GM19372 (cell line): ENCODE data around the gene LSAMP.

Experiments used
- ATAC-seq: cut with Tn5 transposase; IDR thresholded peaks from one replicate; pipeline ENCODE4 v1.9.1; 2021; ENCODE audit warnings: mild to moderate bottlenecking, low read depth, moderate library complexity; ENCODE audit not compliant: unreplicated experiment

Gene LSAMP

DNA sequence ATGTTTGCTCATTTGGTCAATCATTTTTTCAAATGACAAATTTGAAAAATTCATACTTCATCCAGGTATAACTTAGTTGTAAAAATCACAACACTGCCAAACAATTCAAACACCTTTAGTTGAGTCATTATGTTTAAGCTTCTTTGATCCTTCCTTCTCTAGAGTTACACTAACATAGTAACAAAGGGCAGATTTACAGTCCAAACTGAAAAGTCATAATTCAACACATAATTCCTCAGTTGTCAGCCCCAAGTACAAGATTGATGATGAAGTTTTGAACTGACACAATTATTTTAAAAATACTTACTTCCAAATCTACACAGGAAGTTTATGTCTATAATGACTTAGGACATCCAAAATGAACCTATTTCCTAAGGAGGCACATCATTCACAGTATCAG, 264.1 kb downstream of the LSAMP start:
- no peak for ATAC-seq

DNA sequence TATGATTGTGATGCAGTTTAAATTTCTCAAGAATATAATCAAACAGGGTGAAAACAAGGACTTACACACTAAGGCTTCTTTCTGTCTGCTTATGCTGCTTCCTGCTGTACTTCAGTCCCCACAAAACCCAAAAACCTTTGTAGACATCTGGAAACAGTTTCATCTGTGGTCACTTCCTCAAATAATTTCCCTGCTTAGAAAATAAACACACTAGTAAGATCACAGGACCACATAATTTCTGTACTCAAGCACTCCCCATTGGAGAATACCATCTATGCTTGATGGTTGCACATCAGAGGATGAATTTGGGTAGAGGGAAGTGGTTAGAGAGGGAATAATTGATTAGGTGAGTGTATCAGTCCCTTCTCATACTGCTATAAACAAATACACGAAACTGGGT, 266.2 kb downstream of the LSAMP start:
- ATAC-seq: no peak

DNA sequence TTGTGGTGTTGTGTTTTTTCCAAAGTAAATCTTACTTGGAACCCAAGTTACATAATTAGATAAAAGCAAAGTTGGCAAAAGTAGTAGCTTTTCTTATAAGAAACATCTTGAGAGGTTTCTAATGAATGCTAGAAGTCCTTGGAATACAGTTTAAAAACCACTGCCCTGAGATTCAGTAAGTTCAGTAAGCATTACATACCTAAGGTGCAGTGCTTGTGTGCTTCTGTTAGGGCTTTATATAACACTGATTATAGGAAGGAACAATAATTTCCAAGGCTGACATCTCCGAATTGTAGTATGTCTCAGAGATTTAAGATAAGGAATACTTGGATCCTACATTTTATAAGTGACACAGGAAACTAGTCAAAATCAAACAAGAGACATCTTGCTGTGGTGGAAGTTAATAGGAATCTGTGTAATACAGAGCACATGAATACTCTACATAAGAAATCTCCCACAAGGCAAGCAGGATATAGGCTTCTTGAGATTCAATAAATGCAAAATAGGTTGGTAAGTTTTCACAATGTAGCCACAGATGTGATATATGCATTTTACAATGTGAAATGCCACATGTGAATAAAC, 268.2 kb downstream of the LSAMP start:
- no peak for ATAC-seq

DNA sequence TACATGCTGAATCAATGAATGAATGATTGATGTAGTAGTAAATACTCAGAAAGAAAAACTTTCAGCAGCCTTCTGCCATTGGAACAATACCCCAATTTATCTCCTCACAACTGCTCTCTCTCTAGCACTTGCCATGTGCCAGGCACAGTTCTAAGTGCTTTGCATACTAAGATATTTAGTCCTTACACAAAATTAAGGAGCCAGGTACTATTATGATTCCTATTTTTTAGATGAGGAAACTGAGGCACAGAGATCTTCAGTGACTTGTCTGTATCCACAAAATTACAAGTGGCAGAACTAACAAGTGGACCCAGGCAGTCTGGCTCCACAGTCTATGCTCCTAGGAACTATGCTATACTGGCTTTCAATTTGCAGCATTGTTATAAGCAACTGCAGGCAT, 279.2 kb downstream of the LSAMP start:
- no peak for ATAC-seq

DNA sequence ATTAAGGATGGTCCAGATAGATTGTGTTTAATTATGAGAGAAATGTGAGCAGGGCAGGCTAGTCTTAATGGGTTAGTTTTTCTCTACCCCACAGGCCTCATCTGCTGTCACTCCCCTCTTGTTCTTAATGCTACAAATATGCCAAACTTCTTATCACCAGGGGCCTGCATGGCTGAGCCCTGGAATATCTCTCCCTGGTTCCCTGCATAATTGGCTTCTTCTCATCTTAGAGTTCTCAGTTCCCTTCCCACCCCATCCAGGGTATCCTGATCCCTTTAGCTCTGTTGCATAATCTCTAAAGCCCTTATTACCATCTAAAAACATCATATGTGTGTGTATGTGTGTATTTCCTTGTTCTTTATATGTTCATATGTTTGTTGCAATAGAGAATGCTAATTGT, 279.6 kb downstream of the LSAMP start:
- ATAC-seq: no peak

DNA sequence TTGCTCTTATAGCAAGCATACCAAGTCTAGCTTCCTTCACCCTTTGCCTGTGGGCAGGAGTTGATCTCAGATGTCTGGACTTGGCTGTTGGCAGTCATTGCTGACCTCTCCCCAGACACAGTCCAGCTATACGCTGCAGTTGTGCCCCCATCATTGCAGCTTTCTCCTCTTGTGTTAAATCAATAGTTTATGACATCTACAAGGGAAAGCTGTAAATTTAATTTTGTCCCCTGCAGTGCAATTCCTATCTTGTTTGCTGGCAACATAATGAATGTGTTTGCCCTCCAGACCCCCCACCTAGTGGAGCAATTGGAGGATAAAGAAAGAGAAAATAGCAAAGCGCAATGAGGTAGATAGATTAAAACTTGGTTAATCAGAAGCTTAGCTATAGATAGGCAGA, 280.2 kb downstream of the LSAMP start:
- ATAC-seq: no peak

DNA sequence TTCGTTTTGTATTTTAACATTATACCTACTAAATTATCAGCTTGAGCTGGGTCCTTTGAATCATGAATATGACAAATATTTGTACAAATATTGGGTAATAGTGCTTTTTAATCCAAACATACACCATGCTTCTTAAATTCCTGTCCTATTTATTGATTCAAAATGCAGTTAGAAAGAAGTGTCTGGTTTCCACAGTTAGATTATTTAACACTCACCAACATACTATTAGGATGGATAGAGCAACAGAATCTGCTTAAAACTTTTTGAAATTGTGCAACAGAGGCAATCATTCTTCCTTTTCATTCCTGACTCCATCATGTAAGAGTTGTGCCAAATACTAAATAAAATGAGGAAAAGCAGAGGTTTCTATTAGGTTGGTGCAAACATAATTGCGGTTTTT, 281.2 kb downstream of the LSAMP start:
- ATAC-seq: no peak

DNA sequence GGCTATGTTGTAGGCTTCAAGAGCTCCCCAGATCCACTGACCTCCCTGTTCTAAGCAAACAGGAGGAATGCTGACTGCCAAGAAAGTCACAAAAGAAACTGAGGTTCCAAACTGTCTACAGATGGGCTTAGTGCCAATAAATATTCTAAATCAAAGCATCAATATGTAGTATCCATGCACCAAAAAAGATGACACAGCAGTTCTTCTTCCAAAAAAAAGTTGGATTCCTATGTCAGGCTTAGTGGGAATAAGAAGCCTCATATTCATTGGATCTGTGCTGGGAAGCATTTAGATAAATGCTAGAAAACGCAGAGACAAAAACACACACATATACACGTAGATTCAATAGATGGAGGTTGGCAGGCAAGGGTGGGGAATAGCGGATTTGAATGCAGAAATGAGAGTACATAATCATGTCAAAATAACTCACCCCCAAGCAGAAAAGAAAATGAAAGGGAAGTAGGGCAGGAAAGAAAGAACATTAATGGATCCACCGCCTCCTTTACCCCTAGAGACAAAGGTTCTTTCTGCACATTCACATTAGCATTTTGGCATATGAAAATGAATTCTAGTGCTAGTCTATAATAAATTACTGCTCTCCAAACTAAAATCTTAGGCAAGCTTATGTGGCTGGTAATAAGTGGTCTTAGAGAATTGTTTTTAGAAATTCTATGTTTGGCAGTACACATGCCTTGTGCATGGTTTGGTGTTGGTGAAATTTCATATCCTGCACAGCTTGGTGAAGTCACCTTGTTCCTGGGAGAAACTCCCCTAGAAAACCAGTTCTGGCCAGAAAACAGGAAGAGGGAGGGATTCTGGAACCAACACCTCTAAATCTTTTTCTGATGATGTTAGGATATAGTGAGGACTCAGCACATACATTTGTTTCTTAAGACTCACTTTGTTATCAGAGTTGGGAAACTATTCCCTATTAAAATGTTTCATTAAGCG, 283.4 kb downstream of the LSAMP start:
- no peak for ATAC-seq

DNA sequence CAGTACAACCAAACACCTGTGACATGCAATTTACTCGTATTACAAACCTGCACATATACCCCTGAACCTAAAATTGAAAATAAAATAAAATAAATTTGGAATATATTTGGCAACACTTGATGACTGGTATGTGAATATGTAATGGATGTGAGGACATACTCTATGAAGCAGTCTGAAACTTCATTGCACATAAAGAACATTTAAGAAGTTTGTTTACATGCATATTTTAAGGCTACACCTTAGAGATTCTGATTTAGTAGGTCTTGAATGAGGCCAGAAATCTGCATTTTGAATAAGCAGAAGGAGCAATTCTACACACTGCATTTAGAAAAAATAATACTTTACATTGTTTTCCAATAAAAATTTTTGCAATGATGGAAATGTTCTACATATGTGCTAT, 284.7 kb downstream of the LSAMP start:
- ATAC-seq: no peak

DNA sequence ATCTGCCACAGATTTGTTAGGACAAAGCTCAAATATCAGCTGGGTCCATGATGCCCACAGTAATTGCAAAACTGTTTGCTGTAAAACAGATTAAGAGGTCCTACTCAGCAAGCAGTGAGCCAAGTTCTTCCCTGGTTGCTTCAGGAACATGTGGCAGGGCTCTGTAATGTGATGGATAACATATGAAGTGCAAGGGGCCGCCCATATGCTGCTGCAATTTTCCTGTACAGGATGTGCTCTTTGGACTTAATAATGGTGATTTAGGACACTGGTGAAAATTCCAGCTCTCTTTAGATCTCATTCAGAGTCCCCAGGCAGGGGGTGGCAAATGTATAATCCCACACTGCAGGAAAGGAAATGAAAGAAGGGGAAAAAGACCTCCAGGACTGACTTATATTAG, 289.4 kb downstream of the LSAMP start:
- no peak for ATAC-seq

DNA sequence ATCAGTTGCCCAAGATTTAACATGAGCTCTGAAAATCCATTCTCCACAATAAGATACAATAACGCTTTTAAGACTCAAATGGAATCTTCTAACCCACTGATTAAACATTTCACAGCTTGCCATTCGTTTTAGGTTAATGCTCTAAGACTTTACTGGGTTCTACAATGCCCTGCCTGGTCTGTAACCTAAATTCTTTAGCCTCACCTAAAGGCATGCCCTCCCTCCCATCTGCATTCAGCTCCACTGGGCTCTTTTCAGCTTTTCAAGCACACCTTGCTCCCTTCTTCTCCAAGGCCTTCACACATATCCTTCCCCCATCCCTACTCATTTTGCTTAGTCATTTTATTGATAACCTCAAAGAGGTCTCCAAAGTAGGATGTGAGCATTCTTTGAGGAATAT, 290.9 kb downstream of the LSAMP start:
- ATAC-seq: no peak

DNA sequence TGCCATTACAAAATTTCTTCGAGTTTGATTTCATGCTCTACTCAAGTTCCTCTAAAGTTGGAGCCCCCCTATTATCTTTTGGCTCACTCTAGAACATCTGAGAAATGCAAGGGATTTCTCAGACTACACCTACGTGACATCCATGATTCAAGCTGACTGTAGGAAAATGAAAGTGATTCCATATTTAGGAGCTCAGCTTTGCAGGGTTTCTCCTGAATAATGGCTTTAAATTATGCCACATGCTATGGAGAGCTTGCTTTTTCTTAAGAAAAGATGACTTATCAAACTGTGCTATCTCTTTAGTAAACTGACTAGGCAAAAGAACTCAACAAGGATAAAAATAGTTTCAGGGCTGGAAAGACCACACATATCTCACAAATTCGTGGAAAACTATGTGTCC, 292.1 kb downstream of the LSAMP start:
- ATAC-seq: no peak

DNA sequence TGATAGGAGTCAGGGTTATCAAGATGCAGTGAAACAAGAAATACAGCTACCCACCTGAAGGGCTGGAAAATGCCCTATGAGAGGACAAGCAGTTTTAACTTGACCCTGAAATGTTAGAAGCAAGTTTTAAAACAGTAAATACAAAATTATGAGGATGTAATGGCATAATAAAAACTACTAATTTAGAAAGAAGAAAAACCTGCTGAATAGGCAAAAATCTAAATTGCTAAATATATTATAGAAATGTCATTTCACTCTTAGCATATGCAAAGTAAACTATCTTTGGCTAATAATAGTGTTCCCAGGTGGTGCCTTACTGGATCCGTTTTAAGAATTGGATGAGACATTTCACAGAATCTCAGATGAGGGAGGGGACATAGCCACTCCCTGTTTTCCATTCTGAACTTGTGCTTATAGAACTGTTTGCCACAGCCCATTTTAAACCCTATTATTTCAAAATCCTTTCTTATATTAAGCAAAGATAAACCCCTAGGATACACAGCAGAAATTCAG, 294.6 kb downstream of the LSAMP start:
- no peak for ATAC-seq

DNA sequence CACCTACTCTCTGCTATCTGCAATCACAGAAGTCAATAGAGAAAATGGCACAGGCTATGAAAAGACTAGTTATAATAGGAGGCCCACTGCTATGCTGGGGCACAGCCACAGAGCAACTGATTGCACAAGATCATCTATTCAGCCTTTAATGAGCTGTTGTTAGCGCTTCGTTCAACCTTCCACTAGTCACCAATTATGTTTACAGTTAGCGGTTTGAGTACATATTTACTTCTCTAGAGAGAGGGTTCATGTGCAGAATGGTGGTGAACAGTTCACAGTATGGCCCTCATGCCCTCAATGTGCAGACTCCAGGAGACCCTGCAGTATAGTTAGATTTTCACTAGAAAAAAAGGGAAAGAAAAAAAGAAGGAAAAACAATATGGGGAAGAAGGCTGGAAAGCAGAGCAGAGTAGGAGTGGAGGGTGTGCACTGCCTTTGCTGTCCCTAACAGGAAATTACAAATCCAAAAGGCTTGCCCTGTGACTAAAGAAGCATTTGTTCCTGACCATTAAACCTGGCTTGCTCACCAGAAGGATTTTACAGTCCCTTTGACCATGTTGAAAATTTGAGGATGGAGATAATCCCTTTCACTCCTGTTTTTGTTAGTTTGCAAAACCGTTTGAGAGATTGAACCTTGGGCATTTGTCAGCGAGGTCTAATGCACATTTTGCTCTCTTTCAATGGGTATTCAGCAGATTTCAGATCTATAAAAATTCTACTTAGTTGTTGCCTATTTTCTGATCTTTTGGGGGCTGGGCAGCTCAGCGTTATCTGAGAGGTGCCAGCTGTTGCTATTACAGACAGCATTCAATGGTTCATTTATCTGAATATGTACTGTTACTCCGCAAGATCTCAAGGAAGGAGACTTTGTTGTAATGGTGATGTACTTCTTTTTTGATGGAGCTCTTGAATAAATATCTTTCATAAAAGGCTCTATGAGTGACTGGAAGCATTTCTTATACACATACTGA, 296.1 kb downstream of the LSAMP start:
- no peak for ATAC-seq

DNA sequence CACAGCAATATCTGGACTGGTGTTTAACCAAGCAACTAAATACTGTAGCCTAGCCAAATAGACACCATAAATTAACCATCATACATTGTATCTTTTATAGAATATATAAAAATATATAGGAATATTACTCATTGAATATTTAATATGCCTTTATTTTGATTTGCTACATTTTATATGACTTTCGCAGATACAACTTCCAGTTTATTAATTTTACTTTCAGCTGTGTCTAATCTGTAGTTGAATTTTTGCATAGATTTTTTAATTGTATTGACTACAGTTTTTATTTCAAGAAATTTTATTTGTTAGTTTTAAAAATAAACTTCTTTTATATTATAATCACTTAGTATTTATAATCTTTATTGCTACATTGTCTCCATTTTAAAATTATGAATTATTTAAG, 299.7 kb downstream of the LSAMP start:
- no peak for ATAC-seq

DNA sequence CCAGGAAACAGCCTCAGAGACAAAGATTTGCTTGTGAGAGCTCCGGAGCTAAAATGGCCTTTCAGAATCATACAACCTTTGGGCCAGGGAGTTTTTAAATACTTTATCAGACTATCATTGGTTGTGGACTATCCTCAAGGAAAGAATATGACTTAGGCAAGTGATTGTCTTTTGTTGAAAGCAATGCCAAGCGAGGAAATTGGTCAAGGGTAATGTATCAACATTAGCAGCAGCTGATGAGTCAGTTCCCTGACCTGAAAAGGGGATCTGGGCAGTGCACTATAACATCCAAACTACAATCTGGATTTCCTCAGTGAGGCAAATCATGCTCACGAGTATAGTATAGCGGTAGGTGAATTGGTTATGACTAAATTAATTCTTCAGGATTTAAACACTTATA, 303.6 kb downstream of the LSAMP start:
- no peak for ATAC-seq

DNA sequence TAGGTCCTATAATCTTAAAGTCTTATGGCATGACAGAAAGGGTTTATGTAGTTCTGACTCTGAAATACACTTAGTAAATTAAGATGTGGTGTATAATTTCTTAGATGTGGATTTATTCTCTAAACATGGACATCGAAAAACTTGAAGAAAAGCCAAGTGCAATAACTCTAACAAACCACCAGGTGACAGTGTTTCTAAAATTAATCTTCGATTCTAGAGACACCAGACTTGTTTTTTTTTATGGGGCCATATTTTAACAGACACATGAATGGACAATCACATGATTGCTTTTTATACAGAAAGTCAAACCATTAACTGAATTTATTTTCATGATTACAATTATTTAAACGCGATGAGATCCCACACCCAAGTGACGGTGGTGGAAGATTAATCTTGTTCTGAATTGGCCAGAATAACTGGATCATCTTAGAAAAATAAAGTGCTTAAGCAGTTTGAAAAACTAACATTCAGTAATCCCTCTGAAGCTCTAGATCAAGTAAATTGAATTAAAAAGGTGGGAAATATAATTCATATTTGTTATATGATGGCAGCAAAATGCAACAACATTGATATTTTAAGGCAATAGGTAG, 305.1 kb downstream of the LSAMP start:
- no peak for ATAC-seq

DNA sequence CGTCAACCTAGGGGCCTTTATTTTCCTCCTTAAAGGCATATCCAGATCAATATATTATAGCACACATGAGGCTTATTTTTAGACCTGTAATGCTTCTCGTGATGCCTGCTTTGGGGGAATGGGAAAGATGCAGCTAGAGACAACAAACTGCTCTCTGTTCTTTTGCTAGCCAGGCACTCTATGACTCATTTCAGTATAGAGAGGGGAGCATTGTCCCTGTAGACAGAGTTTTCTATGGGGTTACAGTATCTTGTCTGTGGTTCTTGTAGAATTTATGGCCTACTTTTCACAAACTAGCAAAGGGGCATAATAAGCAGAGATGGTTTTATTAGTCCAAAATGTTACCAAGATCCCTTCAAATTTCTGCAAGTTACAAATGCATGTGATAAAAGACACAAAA, 305.6 kb downstream of the LSAMP start:
- ATAC-seq: no peak

DNA sequence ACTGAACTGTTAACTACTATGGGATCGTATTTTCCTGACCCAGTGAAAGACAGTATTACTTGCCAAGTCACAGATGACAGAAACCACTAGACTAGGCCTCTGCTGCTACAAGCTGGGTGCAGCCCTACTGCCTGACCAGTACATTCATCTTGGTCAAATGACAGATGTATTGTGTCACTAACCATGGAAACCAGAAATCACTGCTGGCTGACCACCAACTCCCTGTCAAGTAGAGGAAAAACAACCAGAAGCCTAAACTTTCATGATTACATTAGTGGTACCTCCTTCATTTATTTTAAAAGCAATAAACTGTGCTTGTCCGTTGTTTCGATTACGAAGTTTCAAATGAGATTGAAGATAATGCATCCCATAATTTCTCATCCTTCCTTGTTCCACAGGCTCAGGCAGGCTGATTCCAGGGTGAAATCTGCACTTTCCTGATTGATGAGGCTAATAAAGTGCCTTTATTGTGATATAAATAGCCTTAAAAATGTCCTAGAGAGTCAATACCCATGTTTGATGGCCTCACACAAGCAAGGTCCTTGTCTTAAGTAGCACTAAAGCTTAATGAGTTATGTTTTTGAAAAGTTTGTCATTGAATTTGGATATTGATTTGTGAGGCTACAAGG, 309.7 kb downstream of the LSAMP start:
- no peak for ATAC-seq
